T-helper 17 cell (primary cell): ENCODE measurements around the gene MICU2. TPM values are rescaled to one million over a fixed set of nuclear protein-coding genes. Genes with fewer than 3 reads are reported as not detected.
A peak's percentile ranks its signal among the peaks of the same experiment; 100 is the strongest.

Experiments used
- ATAC-seq: fragments of 150-1000 bp; cut with Tn5 transposase; 2 replicates; pipeline ENCODE4 v1.10.0; 2021; ENCODE audit warnings: mild to moderate bottlenecking, moderate library complexity
- DNase-seq, 3 donors: peaks; one replicate each; pipeline versions ENCODE4 v3.0.0 to v3.0.0-alpha.2; 2020 to 2021
- H3K9me3 ChIP-seq: one replicate; pipeline ENCODE4 v1.7.0; 2013; ENCODE audit warnings: low read length, mild to moderate bottlenecking; ENCODE audit not compliant: control insufficient read depth, poor library complexity, severe bottlenecking
- H3K27ac Mint-ChIP-seq: one replicate; pipeline ENCODE4 v1.8.0; 2022; ENCODE audit warnings: mild to moderate bottlenecking, moderate library complexity, mixed read lengths
- H3K27me3 Mint-ChIP-seq: one replicate; pipeline ENCODE4 v1.8.0; 2022; ENCODE audit warnings: mixed read lengths
- H3K36me3 Mint-ChIP-seq: one replicate; pipeline ENCODE4 v1.8.0; 2022; ENCODE audit warnings: low read depth, mixed read lengths
- H3K4me1 Mint-ChIP-seq: one replicate; pipeline ENCODE4 v1.8.0; 2022; ENCODE audit warnings: mild to moderate bottlenecking, mixed read lengths
- H3K4me3 Mint-ChIP-seq: one replicate; pipeline ENCODE4 v1.8.0; 2022; ENCODE audit warnings: mild to moderate bottlenecking, moderate library complexity, mixed read lengths
- total RNA-seq, 4 donors: library from RNA in 2 of 4; stranded (reverse) in 2 of 4; gene quantifications; one replicate each; pipeline ENCODE4 v1.2.3 and lab custom pipeline; 2022 to 2026

Gene MICU2
- total RNA-seq (10 to 100 TPM; 30.9 to 31.4 TPM), total RNA-seq (lab: John Stamatoyannopoulos, UW) (41.6 to 78.2 reads per million in 2 donors)

- H3K9me3 ChIP-seq, result no peaks in the 10 kb centered on the region
- H3K27me3 Mint-ChIP-seq, result peaks cover 12% of the 10 kb centered on the region
- H3K4me1 Mint-ChIP-seq, result peaks cover 19% of the 10 kb centered on the region
- ATAC-seq (peak; percentile 94), DNase-seq (peak; percentile 88 to 94 (median 90))
- peak within 1 kb of the TSS; percentile 88 for H3K27ac Mint-ChIP-seq
- peak within 1 kb of the TSS; percentile 86 for H3K4me3 Mint-ChIP-seq
- H3K36me3 Mint-ChIP-seq, result peaks cover 5% of the 10 kb centered on the region
These were observed at the start of gene MICU2 for GRCh38 chr13:21603531-21604448. TSS of gene MICU2 (minus strand) at chr13:21604170. CDS start at chr13:21604148, 22 bp downstream.

- Mint-ChIP-seq H3K27ac (no peak overlapping the region), H3K4me3 (no peak overlapping the region), H3K4me1 (peaks cover 3% of the 10 kb centered on the region), H3K27me3 (peaks cover 14% of the 10 kb centered on the region), H3K36me3 (no peaks in the 10 kb centered on the region)
- H3K9me3 ChIP-seq, result no peaks in the 10 kb centered on the region
- no peak for ATAC-seq
- no peak for DNase-seq
These were observed 37.7 kb upstream of the MICU2 start for GRCh38 chr13:21641629-21642028.

GRCh38 chr13:21639561-21639960 is 35.6 kb upstream of the MICU2 start:
- Mint-ChIP-seq H3K36me3 (no peaks in the 10 kb centered on the region), H3K27ac (no peak overlapping the region), H3K27me3 (peaks cover 24% of the 10 kb centered on the region), H3K4me3 (no peak overlapping the region), H3K4me1 (peaks cover 3% of the 10 kb centered on the region)
- ATAC-seq (no peak), DNase-seq (no peak)
- H3K9me3 ChIP-seq, result no peaks in the 10 kb centered on the region

- H3K27me3 Mint-ChIP-seq, result peaks cover 24% of the 10 kb centered on the region
- H3K9me3 ChIP-seq, result no peaks in the 10 kb centered on the region
- H3K36me3 Mint-ChIP-seq, result no peaks in the 10 kb centered on the region
- no peak overlapping the region for H3K27ac Mint-ChIP-seq
- ATAC-seq (no peak), DNase-seq (no peak)
- H3K4me1 Mint-ChIP-seq, result peaks cover 3% of the 10 kb centered on the region
- H3K4me3 Mint-ChIP-seq, result no peak overlapping the region
These were observed 34.6 kb upstream of the MICU2 start for GRCh38 chr13:21638319-21639282.

- H3K9me3 ChIP-seq, result no peaks in the 10 kb centered on the region
- Mint-ChIP-seq H3K4me3 (no peak overlapping the region), H3K4me1 (peaks cover 3% of the 10 kb centered on the region), H3K27me3 (peaks cover 24% of the 10 kb centered on the region), H3K27ac (no peak overlapping the region), H3K36me3 (no peaks in the 10 kb centered on the region)
- peak; percentile 33 for ATAC-seq
- DNase-seq, result no peak
These were observed 33.3 kb upstream of the MICU2 start for GRCh38 chr13:21637296-21637695.

- no peak overlapping the region for H3K27ac Mint-ChIP-seq
- peaks cover 3% of the 10 kb centered on the region for H3K4me1 Mint-ChIP-seq
- no peak for ATAC-seq
- H3K27me3 Mint-ChIP-seq, result peaks cover 24% of the 10 kb centered on the region
- H3K36me3 Mint-ChIP-seq, result no peaks in the 10 kb centered on the region
- H3K4me3 Mint-ChIP-seq, result no peak overlapping the region
- no peak for DNase-seq
- H3K9me3 ChIP-seq, result no peaks in the 10 kb centered on the region
These were observed 32.7 kb upstream of the MICU2 start for GRCh38 chr13:21636656-21637055.

GRCh38 chr13:21632196-21632595 is 28.2 kb upstream of the MICU2 start:
- ATAC-seq (no peak), DNase-seq (no peak)
- H3K27ac Mint-ChIP-seq, result no peak overlapping the region
- no peaks in the 10 kb centered on the region for H3K36me3 Mint-ChIP-seq
- H3K27me3 Mint-ChIP-seq, result peaks cover 21% of the 10 kb centered on the region
- no peak overlapping the region for H3K4me3 Mint-ChIP-seq
- no peaks in the 10 kb centered on the region for H3K9me3 ChIP-seq
- H3K4me1 Mint-ChIP-seq, result no peaks in the 10 kb centered on the region

GRCh38 chr13:21625366-21625765 is 21.4 kb upstream of the MICU2 start:
- H3K4me3 Mint-ChIP-seq, result no peak overlapping the region
- DNase-seq (no peak), ATAC-seq (peak; percentile 57)
- H3K36me3 Mint-ChIP-seq, result peaks cover 6% of the 10 kb centered on the region
- peaks cover 4% of the 10 kb centered on the region for H3K4me1 Mint-ChIP-seq
- H3K9me3 ChIP-seq, result no peaks in the 10 kb centered on the region
- peaks cover 29% of the 10 kb centered on the region for H3K27me3 Mint-ChIP-seq
- H3K27ac Mint-ChIP-seq, result no peak overlapping the region

- Mint-ChIP-seq H3K36me3 (peaks cover 6% of the 10 kb centered on the region), H3K27me3 (peaks cover 53% of the 10 kb centered on the region), H3K4me3 (no peak overlapping the region), H3K27ac (peak overlapping the region; percentile 8), H3K4me1 (peaks cover 4% of the 10 kb centered on the region)
- no peaks in the 10 kb centered on the region for H3K9me3 ChIP-seq
- no peak for ATAC-seq
- no peak for DNase-seq
These were observed 16.9 kb upstream of the MICU2 start for GRCh38 chr13:21620861-21621260.

GRCh38 chr13:21619633-21620220 is 15.8 kb upstream of the MICU2 start:
- no peak overlapping the region for H3K27ac Mint-ChIP-seq

GRCh38 chr13:21616880-21617279 is 12.9 kb upstream of the MICU2 start:
- no peaks in the 10 kb centered on the region for H3K9me3 ChIP-seq
- H3K36me3 Mint-ChIP-seq, result peaks cover 3% of the 10 kb centered on the region
- H3K4me1 Mint-ChIP-seq, result peaks cover 2% of the 10 kb centered on the region
- H3K27ac Mint-ChIP-seq, result no peak overlapping the region
- no peak overlapping the region for H3K4me3 Mint-ChIP-seq
- ATAC-seq (no peak), DNase-seq (no peak)
- H3K27me3 Mint-ChIP-seq, result peaks cover 41% of the 10 kb centered on the region

More at GRCh38 chr13:21619633-21620220, 15.8 kb upstream of the MICU2 start:
- DNase-seq, result no peak
- Mint-ChIP-seq H3K4me3 (no peak overlapping the region), H3K27me3 (peaks cover 49% of the 10 kb centered on the region), H3K4me1 (peaks cover 2% of the 10 kb centered on the region), H3K36me3 (peaks cover 6% of the 10 kb centered on the region)
- no peaks in the 10 kb centered on the region for H3K9me3 ChIP-seq
- no peak for ATAC-seq

GRCh38 chr13:21616205-21616866 is 12.4 kb upstream of the MICU2 start:
- no peaks in the 10 kb centered on the region for H3K4me1 Mint-ChIP-seq
- ATAC-seq, result no peak
- peaks cover 38% of the 10 kb centered on the region for H3K27me3 Mint-ChIP-seq
- no peak overlapping the region for H3K4me3 Mint-ChIP-seq
- no peaks in the 10 kb centered on the region for H3K9me3 ChIP-seq
- no peaks in the 10 kb centered on the region for H3K36me3 Mint-ChIP-seq
- H3K27ac Mint-ChIP-seq, result no peak overlapping the region
- DNase-seq, result no peak
